DOHH2 (cell line): ENCODE measurements around the gene GPR176.

ENCODE experiments used
- CTCF ChIP-seq: fragments of 200-600 bp; sonication (generic); IDR thresholded peaks from one replicate; pipeline ENCODE4 v1.5.1; 2014; ENCODE audit warnings: antibody characterized with exemption, mild to moderate bottlenecking, low read depth, low read length; ENCODE audit not compliant: poor library complexity, severe bottlenecking
- EZH2phosphoT487 ChIP-seq: fragments of 200-600 bp; sonication (generic); IDR thresholded peaks from 2 replicates; pipeline ENCODE4 v1.6.1; 2017; ENCODE audit warnings: borderline replicate concordance, mild to moderate bottlenecking, antibody characterized with exemption, low read length, moderate library complexity, mixed read lengths

GRCh38 chr15:39860871-39861270 is 59.2 kb downstream of the GPR176 start:
- no peak for TF ChIP-seq CTCF
- no peak for TF ChIP-seq EZH2phosphoT487
